Activated CD4-positive, alpha-beta T cell treated with anti-CD3 and anti-CD28 coated beads, Interleukin-2, amount 10 ng/mL, durations not matched to agents 7 days and 5 days (primary cell): Measurements from ENCODE around the gene HHEX. TPM values are rescaled to one million over a fixed set of nuclear protein-coding genes. Genes with fewer than 3 reads are reported as not detected.

Source experiments
- CTCF ChIA-PET: fragments of 350-600 bp; sonication (Branson Sonifier 250); formaldehyde crosslinking; loops from one replicate; lab custom pipeline; 2021; ENCODE audit warnings: antibody characterized with exemption; lab: Charles Lee
- POLR2A ChIA-PET: fragments of 350-600 bp; sonication (Branson Sonifier 250); formaldehyde crosslinking; loops from one replicate; lab custom pipeline; 2021; ENCODE audit warnings: antibody characterized with exemption; lab: Charles Lee
- DNase-seq: peaks from one replicate; pipeline ENCODE4 v3.0.0-alpha.2; 2020
- H3K27ac Mint-ChIP-seq: one replicate; pipeline ENCODE4 v1.8.0; 2021; ENCODE audit warnings: mild to moderate bottlenecking, moderate library complexity, mixed read lengths
- H3K27me3 Mint-ChIP-seq: one replicate; pipeline ENCODE4 v1.8.0; 2021; ENCODE audit warnings: mixed read lengths
- H3K36me3 Mint-ChIP-seq: one replicate; pipeline ENCODE4 v1.8.0; 2021; ENCODE audit warnings: low read depth, mixed read lengths
- H3K4me1 Mint-ChIP-seq: one replicate; pipeline ENCODE4 v1.8.0; 2021; ENCODE audit warnings: mixed read lengths
- H3K4me3 Mint-ChIP-seq: one replicate; pipeline ENCODE4 v1.8.0; 2021; ENCODE audit warnings: mild to moderate bottlenecking, moderate library complexity, mixed read lengths
- H3K9me3 Mint-ChIP-seq: one replicate; pipeline ENCODE4 v1.8.0; 2021; ENCODE audit warnings: mixed read lengths
- total RNA-seq, 2 experiments: library from RNA; stranded (reverse); gene quantifications; one replicate each; pipeline ENCODE4 v1.2.3, GENCODE V29; 2021

Gene HHEX
- total RNA-seq, 2 experiments from 2014 or later: 0.25 TPM; not detected in 1

DNA sequence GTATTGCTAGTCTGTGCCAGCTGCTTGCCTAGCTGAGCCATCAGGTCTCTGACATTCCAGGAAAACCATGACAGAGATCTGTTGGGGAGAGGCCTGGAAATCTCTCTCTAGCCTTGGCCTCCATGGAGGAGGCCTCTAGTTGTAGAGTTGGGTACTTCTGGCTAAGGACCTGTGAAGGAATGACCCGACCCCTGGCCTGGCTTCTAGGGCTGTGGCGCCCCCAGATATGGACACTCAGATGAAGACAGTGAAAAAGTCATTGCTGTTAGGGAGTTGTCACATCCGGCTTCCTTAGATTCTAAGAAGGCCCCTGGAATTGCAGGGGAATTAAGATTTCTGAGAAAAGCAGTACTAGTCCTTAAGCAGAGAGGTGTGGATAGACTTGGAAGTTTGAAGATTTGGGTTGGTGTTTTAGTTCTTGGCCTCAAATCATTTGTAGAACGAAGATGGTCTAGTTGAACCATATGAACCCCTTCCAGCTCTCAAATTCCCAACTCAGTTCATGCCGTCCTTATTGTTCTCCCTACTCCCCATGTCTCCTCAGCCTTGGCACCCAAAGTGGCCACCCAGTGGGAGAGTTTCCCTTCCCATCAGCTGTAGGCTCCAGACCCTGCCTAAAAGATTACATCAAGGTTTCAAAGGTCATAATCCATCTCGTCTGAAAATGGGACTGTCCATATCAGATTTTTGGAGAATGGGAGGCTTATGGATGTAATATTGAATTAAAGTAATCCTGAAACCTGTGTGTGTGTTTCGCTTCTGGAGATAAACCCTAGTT is 7.0 kb downstream of the HHEX start:
- Mint-ChIP-seq H3K4me1 (peaks cover 31% of the 10 kb centered on the region), H3K27me3 (peaks cover 85% of the 10 kb centered on the region), H3K9me3 (no peaks in the 10 kb centered on the region), H3K27ac (no peak overlapping the region), H3K4me3 (no peak overlapping the region), H3K36me3 (peaks cover 3% of the 10 kb centered on the region)
- POLR2A ChIA-PET: no interaction called here
- no peak for DNase-seq
- CTCF ChIA-PET: interaction anchor here (0.6 kb wide), 1 partner anchor 13 kb away, joined by 3 read pairs; no protein-coding TSS in a partner anchor

- Mint-ChIP-seq H3K27ac (no peak overlapping the region), H3K9me3 (no peaks in the 10 kb centered on the region), H3K36me3 (no peaks in the 10 kb centered on the region), H3K4me1 (peaks cover 29% of the 10 kb centered on the region), H3K4me3 (no peak overlapping the region), H3K27me3 (peaks cover 83% of the 10 kb centered on the region)
- CTCF ChIA-PET: interaction anchor here (1.4 kb wide), 1 partner anchor 10 kb away, joined by 4 read pairs; no protein-coding TSS in a partner anchor
- POLR2A ChIA-PET: no interaction called here
- DNase-seq: no peak
Measured at GRCh38 chr10:92697663-92698511, 8.1 kb downstream of the HHEX start.

GRCh38 chr10:92699193-92699517 is 9.4 kb downstream of the HHEX start:
- Mint-ChIP-seq H3K9me3 (no peaks in the 10 kb centered on the region), H3K4me1 (peaks cover 29% of the 10 kb centered on the region), H3K27ac (no peak overlapping the region), H3K36me3 (no peaks in the 10 kb centered on the region), H3K27me3 (peaks cover 80% of the 10 kb centered on the region), H3K4me3 (peak overlapping the region; percentile 44)
- ChIA-PET POLR2A (no interaction called here), CTCF (interaction anchor here (0.8 to 0.9 kb wide), 2 partner anchors 13 to 14 kb away, joined by 3 read pairs; no protein-coding TSS in a partner anchor)
- no peak for DNase-seq

GRCh38 chr10:92699518-92700381 is 10.0 kb downstream of the HHEX start:
- H3K9me3 Mint-ChIP-seq: no peaks in the 10 kb centered on the region
- H3K4me1 Mint-ChIP-seq: peaks cover 29% of the 10 kb centered on the region
- H3K4me3 Mint-ChIP-seq: peak overlapping the region; percentile 68
- ChIA-PET CTCF (interaction anchor here (0.6 to 0.9 kb wide), 3 partner anchors 13 to 22 kb away, joined by 3 to 4 read pairs (median 3); no protein-coding TSS in a partner anchor), POLR2A (no interaction called here)
- peaks cover 78% of the 10 kb centered on the region for H3K27me3 Mint-ChIP-seq
- H3K27ac Mint-ChIP-seq: no peak overlapping the region
- no peaks in the 10 kb centered on the region for H3K36me3 Mint-ChIP-seq
- DNase-seq: peak; percentile 43

GRCh38 chr10:92702301-92702916 is 12.7 kb downstream of the HHEX start:
- H3K27me3 Mint-ChIP-seq: peaks cover 67% of the 10 kb centered on the region
- no peaks in the 10 kb centered on the region for H3K36me3 Mint-ChIP-seq
- no peak for DNase-seq
- peaks cover 28% of the 10 kb centered on the region for H3K4me1 Mint-ChIP-seq
- no peak overlapping the region for H3K4me3 Mint-ChIP-seq
- H3K9me3 Mint-ChIP-seq: no peaks in the 10 kb centered on the region
- no peak overlapping the region for H3K27ac Mint-ChIP-seq
- CTCF ChIA-PET: interaction anchor here (0.6 kb wide), 1 partner anchor 461 kb away, joined by 4 read pairs; no protein-coding TSS in a partner anchor
- POLR2A ChIA-PET: no interaction called here

DNA sequence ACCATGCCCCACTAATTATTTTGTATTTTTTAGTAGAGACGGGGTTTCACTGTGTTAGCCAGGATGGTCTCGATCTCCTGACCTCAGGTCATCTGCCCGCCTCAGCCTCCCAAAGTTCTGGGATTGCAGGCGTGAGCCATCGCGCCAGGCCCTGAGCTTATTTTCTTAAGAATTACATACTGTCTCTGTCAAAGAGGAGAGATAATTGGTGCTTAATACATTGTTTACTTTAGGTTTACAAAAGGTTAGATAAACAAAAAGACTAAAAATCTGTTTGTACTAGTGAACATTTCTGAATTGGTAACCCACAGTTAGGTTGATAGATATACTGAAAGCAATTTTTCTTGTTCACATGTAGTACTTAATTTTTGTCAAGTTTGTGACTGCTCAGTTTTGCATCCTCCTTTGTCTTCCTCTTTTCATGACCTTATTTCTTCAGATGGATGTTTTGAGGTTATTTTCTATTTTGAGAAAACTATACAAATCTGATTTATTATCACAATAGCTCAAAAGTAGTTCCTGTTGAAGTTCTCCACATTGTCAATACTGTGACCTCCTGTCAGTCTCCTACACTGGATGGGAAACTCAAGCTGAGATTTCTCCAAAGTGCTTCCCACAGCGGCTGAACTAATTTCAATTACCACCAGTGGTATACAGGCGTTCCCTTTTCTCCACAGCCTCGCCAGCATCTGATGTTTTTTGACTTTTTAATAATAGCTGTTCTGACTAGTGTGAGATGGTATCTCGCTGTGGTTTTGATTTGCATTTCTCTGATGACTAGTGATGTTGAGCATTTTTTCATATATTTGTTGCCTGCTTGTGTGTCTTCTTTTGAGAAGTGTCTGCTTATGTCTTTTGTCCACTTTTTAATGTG is 22.5 kb downstream of the HHEX start:
- CTCF ChIA-PET: interaction anchor here (0.6 kb wide), 1 partner anchor 552 kb away, joined by 3 read pairs; no protein-coding TSS in a partner anchor
- no peak overlapping the region for H3K4me3 Mint-ChIP-seq
- H3K4me1 Mint-ChIP-seq: no peaks in the 10 kb centered on the region
- peaks cover 24% of the 10 kb centered on the region for H3K27me3 Mint-ChIP-seq
- H3K9me3 Mint-ChIP-seq: peaks cover 4% of the 10 kb centered on the region
- H3K27ac Mint-ChIP-seq: no peak overlapping the region
- no peaks in the 10 kb centered on the region for H3K36me3 Mint-ChIP-seq
- no peak for DNase-seq
- POLR2A ChIA-PET: interaction anchor here (0.7 kb wide), 1 partner anchor 8 kb away, joined by 7 read pairs; no protein-coding TSS in a partner anchor

GRCh38 chr10:92714152-92714845 is 24.5 kb downstream of the HHEX start:
- ChIA-PET POLR2A (interaction anchor here (0.7 kb wide), 1 partner anchor 21 kb away, joined by 3 read pairs; no protein-coding TSS in a partner anchor), CTCF (interaction anchor here (0.9 kb wide), 1 partner anchor 9 kb away, joined by 4 read pairs; no protein-coding TSS in a partner anchor)
- DNase-seq: no peak
- H3K4me3 Mint-ChIP-seq: no peak overlapping the region
- no peak overlapping the region for H3K27ac Mint-ChIP-seq
- peaks cover 21% of the 10 kb centered on the region for H3K27me3 Mint-ChIP-seq
- H3K4me1 Mint-ChIP-seq: no peaks in the 10 kb centered on the region
- peaks cover 4% of the 10 kb centered on the region for H3K9me3 Mint-ChIP-seq
- H3K36me3 Mint-ChIP-seq: no peaks in the 10 kb centered on the region

GRCh38 chr10:92714872-92715271 is 25.1 kb downstream of the HHEX start:
- ChIA-PET CTCF (no interaction called here), POLR2A (no interaction called here)

DNA sequence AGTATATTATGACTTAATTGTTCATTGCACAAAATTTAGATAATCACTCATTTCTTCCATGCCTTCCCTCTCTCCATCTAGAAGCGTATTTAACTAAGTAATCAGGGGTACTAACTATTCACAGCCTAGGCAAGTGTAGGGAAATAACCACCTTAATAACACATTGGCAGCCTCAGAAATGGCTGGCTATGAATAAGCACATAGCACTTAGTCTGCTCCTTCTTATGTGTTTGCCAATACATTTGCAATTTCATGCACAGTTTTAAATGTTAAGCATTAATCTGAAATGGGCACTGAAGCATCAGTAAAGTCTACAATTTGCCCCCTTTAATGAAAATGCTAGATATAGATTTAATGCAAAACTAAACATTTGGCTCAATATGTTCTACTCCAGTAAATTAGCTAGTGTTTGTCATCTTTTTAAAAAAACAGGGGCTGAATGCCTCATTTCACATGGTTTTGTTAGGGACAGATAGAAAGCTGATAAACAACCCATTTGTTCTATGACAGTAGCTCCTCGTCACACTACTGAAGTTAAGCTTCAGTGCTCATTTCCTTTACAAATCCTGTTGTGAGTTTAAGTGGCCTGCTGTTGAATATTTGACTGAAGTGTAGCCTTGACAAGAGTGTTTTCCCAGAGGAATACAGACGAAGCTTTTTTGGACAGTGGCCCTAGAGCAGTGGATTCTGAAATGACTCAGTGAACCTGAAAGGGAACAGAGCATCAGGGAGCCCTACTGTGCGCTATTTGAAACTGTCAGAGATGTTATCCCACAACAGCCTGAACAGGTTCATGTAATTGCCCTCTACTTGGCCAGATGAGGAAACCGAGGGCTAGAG is 30.5 kb downstream of the HHEX start:
- ChIA-PET CTCF (no interaction called here), POLR2A (interaction anchor here (0.6 kb wide), 1 partner anchor 8 kb away, joined by 7 read pairs; no protein-coding TSS in a partner anchor)

More at GRCh38 chr10:92714872-92715271, 25.1 kb downstream of the HHEX start:
- no peak overlapping the region for H3K4me3 Mint-ChIP-seq
- no peak for DNase-seq
- no peak overlapping the region for H3K27ac Mint-ChIP-seq
- peaks cover 4% of the 10 kb centered on the region for H3K9me3 Mint-ChIP-seq
- H3K27me3 Mint-ChIP-seq: peaks cover 21% of the 10 kb centered on the region
- no peaks in the 10 kb centered on the region for H3K4me1 Mint-ChIP-seq
- no peaks in the 10 kb centered on the region for H3K36me3 Mint-ChIP-seq

GRCh38 chr10:92720831-92721165 is 31.0 kb downstream of the HHEX start:
- POLR2A ChIA-PET: no interaction called here
- no peak for DNase-seq
- Mint-ChIP-seq H3K9me3 (peaks cover under 1% of the 10 kb centered on the region), H3K27ac (no peak overlapping the region), H3K36me3 (no peaks in the 10 kb centered on the region), H3K27me3 (peaks cover 27% of the 10 kb centered on the region), H3K4me3 (no peak overlapping the region), H3K4me1 (no peaks in the 10 kb centered on the region)
- CTCF ChIA-PET: no interaction called here

More for the DNA sequence above, 30.5 kb downstream of the HHEX start:
- Mint-ChIP-seq H3K4me1 (no peaks in the 10 kb centered on the region), H3K27me3 (peaks cover 24% of the 10 kb centered on the region), H3K36me3 (no peaks in the 10 kb centered on the region), H3K27ac (no peak overlapping the region), H3K4me3 (no peak overlapping the region), H3K9me3 (peaks cover 4% of the 10 kb centered on the region)
- no peak for DNase-seq
